ENCODE results near the gene DLX3.

DNA sequence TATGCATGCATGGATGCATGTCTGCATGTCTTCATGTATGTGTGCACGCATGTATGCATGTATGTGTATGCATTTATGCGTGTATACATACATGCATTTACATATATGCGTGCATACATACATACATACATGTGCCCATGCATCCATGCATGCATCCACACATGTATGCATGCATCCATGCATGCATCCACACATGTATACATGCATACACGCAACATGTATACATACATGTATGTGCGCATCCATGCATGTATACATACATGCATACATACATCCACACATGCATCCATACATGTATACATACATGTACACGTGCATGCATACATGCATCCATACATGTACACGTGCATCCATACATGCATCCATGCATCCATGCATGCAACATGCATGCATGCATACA lies 29.8 kb upstream of the DLX3 start:
- no peak for TF ChIP-seq POLR2A (IDR thresholded peaks at IDR 0.05)
- TF ChIP-seq, protein P1, sequence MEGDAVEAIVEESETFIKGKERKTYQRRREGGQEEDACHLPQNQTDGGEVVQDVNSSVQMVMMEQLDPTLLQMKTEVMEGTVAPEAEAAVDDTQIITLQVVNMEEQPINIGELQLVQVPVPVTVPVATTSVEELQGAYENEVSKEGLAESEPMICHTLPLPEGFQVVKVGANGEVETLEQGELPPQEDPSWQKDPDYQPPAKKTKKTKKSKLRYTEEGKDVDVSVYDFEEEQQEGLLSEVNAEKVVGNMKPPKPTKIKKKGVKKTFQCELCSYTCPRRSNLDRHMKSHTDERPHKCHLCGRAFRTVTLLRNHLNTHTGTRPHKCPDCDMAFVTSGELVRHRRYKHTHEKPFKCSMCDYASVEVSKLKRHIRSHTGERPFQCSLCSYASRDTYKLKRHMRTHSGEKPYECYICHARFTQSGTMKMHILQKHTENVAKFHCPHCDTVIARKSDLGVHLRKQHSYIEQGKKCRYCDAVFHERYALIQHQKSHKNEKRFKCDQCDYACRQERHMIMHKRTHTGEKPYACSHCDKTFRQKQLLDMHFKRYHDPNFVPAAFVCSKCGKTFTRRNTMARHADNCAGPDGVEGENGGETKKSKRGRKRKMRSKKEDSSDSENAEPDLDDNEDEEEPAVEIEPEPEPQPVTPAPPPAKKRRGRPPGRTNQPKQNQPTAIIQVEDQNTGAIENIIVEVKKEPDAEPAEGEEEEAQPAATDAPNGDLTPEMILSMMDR (IDR thresholded peaks at IDR 0.05): no peak

All from uterus (tissue), 2 donors.